ENCODE results near the gene ZNF628.

Gene ZNF628

GRCh38 chr19:55451163-55451964, 25.1 kb upstream of the ZNF628 start:
- DNase-seq = no peak

- no peak for DNase-seq
These were observed 24.3 kb upstream of the ZNF628 start for GRCh38 chr19:55451965-55452748.

- DNase-seq = peak; percentile 49
These were observed 23.6 kb upstream of the ZNF628 start for GRCh38 chr19:55452749-55453346.

- no peak for DNase-seq
These were observed 22.7 kb upstream of the ZNF628 start for GRCh38 chr19:55453511-55454260.

GRCh38 chr19:55454787-55455243, 21.6 kb upstream of the ZNF628 start:
- peak; percentile 38 for DNase-seq

GRCh38 chr19:55455576-55456235, 20.7 kb upstream of the ZNF628 start:
- no peak for DNase-seq

GRCh38 chr19:55456347-55456746, 20.1 kb upstream of the ZNF628 start:
- DNase-seq = no peak

- no peak for DNase-seq
These were observed 18.5 kb upstream of the ZNF628 start for GRCh38 chr19:55457683-55458457.

GRCh38 chr19:55459551-55459949, 16.9 kb upstream of the ZNF628 start:
- no peak for DNase-seq

GRCh38 chr19:55459950-55460657, 16.3 kb upstream of the ZNF628 start:
- DNase-seq = no peak

GRCh38 chr19:55460670-55461258, 15.7 kb upstream of the ZNF628 start:
- DNase-seq = no peak

GRCh38 chr19:55461259-55461973, 15.0 kb upstream of the ZNF628 start, which contains the start of gene ISOC2:
ISOC2 (minus strand) TSS chr19:55461642; CDS start chr19:55456486, 5,156 bp downstream.
- DNase-seq = peak; percentile 100

- no peak for DNase-seq
These were observed 14.3 kb upstream of the ZNF628 start for GRCh38 chr19:55461974-55462626.

- no peak for DNase-seq
These were observed 13.7 kb upstream of the ZNF628 start for GRCh38 chr19:55462722-55463121.

- no peak for DNase-seq
These were observed 12.8 kb upstream of the ZNF628 start for GRCh38 chr19:55463583-55464031.

GRCh38 chr19:55464039-55464661, 12.3 kb upstream of the ZNF628 start:
- no peak for DNase-seq

GRCh38 chr19:55464662-55465054, 11.8 kb upstream of the ZNF628 start, which contains the start of gene C19orf85:
C19orf85 (minus strand) TSS chr19:55464751; CDS start chr19:55464554, 197 bp downstream.
- no peak for DNase-seq
